AG09319 (cell line): ENCODE measurements around the gene ECEL1.

Experiments
- DNase-seq: peaks from one replicate; pipeline ENCODE4 v3.0.0-alpha.2; 2010; ENCODE audit warnings: low read depth; ENCODE audit errors: extremely low read depth
- CTCF ChIP-seq: IDR thresholded peaks from 2 replicates; pipeline ENCODE4 v1.5.1; 2011; ENCODE audit warnings: low read depth, mild to moderate bottlenecking, inconsistent platforms, low read length, moderate library complexity

ECEL1 gene

GRCh38 chr2:232438951-232439757 is 48.5 kb downstream of the ECEL1 start:
- TF ChIP-seq CTCF, result no peak
- DNase-seq, result no peak

- no peak for TF ChIP-seq CTCF
- DNase-seq, result no peak
These were observed 49.5 kb downstream of the ECEL1 start for GRCh38 chr2:232438091-232438490.

GRCh38 chr2:232437195-232437571 is 50.5 kb downstream of the ECEL1 start:
- DNase-seq, result no peak
- no peak for TF ChIP-seq CTCF

GRCh38 chr2:232436381-232437194 is 51.0 kb downstream of the ECEL1 start:
- DNase-seq, result no peak
- no peak for TF ChIP-seq CTCF

GRCh38 chr2:232435805-232436204 is 51.8 kb downstream of the ECEL1 start:
- DNase-seq, result no peak
- TF ChIP-seq CTCF, result no peak

GRCh38 chr2:232435375-232435648 is 52.3 kb downstream of the ECEL1 start:
- TF ChIP-seq CTCF, result no peak
- no peak for DNase-seq

GRCh38 chr2:232434563-232435374 is 52.9 kb downstream of the ECEL1 start:
- no peak for DNase-seq

More at GRCh38 chr2:232434563-232435374, 52.9 kb downstream of the ECEL1 start:
- no peak for TF ChIP-seq CTCF
